Measurements from ENCODE around the gene DGAT2. TPM values are rescaled to one million over a fixed set of nuclear protein-coding genes. Genes with fewer than 3 reads are reported as not detected.

Gene DGAT2
- total RNA-seq, 6 donors from 2014 or later = 2.1 to 17.3 (median 10.4) TPM

- Histone ChIP-seq H3K4me3 (no peak overlapping the region), H3K27ac (no peak overlapping the region), H3K27me3 (no peaks in the 10 kb centered on the region), H3K36me3 (no peaks in the 10 kb centered on the region), H3K4me1 (peaks cover 0 to 22% (median 11%) of the 10 kb centered on the region in 4 donors), H3K9me3 (no peaks in the 10 kb centered on the region)
- no peak for DNase-seq
- WGBS, 2 donors = 73 to 74% methylated on average over 4 of the region's 4 CpGs
- no peak for ATAC-seq (ENCODE audit: low FRiP score in 2 of 2)
- no peak for TF ChIP-seq POLR2AphosphoS5 (IDR thresholded peaks at IDR 0.05)
- no peak for TF ChIP-seq POLR2A (IDR thresholded peaks at IDR 0.05)
- no peak for TF ChIP-seq CTCF (IDR thresholded peaks at IDR 0.05)
- no peak for TF ChIP-seq EP300 (IDR thresholded peaks at IDR 0.05)
Measured at GRCh38 chr11:75759832-75760231, 8.7 kb upstream of the DGAT2 start.

- no peak for TF ChIP-seq POLR2AphosphoS5 (IDR thresholded peaks at IDR 0.05)
- TF ChIP-seq EP300 (IDR thresholded peaks at IDR 0.05) = no peak
- TF ChIP-seq CTCF (IDR thresholded peaks at IDR 0.05) = no peak
- no peak for TF ChIP-seq POLR2A (IDR thresholded peaks at IDR 0.05)
- no peaks in the 10 kb centered on the region for H3K27me3 ChIP-seq
- H3K9me3 ChIP-seq = no peaks in the 10 kb centered on the region
- no peak overlapping the region for H3K27ac ChIP-seq
- peaks cover 0 to 22% (median 11%) of the 10 kb centered on the region in 4 donors for H3K4me1 ChIP-seq
- H3K36me3 ChIP-seq = no peaks in the 10 kb centered on the region
- ATAC-seq (ENCODE audit: low FRiP score in 2 of 2) (no peak), DNase-seq (no peak)
- no peak overlapping the region for H3K4me3 ChIP-seq
Measured at GRCh38 chr11:75760243-75760642, 8.3 kb upstream of the DGAT2 start.

- no peak for ATAC-seq (ENCODE audit: low FRiP score in 2 of 2)
- WGBS, 2 donors = 82 to 98% methylated on average over 3 of the region's 3 CpGs
Measured at GRCh38 chr11:75760710-75761493, 7.7 kb upstream of the DGAT2 start.

GRCh38 chr11:75762158-75762557, 6.4 kb upstream of the DGAT2 start:
- Histone ChIP-seq H3K4me1 (peaks cover 0 to 22% (median 11%) of the 10 kb centered on the region in 4 donors), H3K9me3 (no peaks in the 10 kb centered on the region), H3K27me3 (no peaks in the 10 kb centered on the region), H3K36me3 (no peaks in the 10 kb centered on the region), H3K4me3 (no peak overlapping the region), H3K27ac (peak overlapping the region in 1 of 4 donors; percentile 74)
- TF ChIP-seq POLR2A (IDR thresholded peaks at IDR 0.05) = no peak
- ATAC-seq (ENCODE audit: low FRiP score in 2 of 2) (no peak), DNase-seq (no peak)
- WGBS, 2 donors = 96 to 97% methylated on average over 8 of the region's 8 CpGs

More at GRCh38 chr11:75760710-75761493, 7.7 kb upstream of the DGAT2 start:
- Histone ChIP-seq H3K27me3 (no peaks in the 10 kb centered on the region), H3K9me3 (no peaks in the 10 kb centered on the region), H3K36me3 (no peaks in the 10 kb centered on the region), H3K4me1 (peaks cover 0 to 22% (median 11%) of the 10 kb centered on the region in 4 donors), H3K27ac (no peak overlapping the region), H3K4me3 (no peak overlapping the region)
- TF ChIP-seq EP300 (IDR thresholded peaks at IDR 0.05) = no peak
- no peak for TF ChIP-seq POLR2AphosphoS5 (IDR thresholded peaks at IDR 0.05)
- TF ChIP-seq CTCF (IDR thresholded peaks at IDR 0.05) = no peak
- TF ChIP-seq POLR2A (IDR thresholded peaks at IDR 0.05) = no peak
- DNase-seq = no peak

- Histone ChIP-seq H3K4me3 (no peak overlapping the region), H3K4me1 (peaks cover 2 to 27% (median 14%) of the 10 kb centered on the region in 4 donors), H3K36me3 (no peaks in the 10 kb centered on the region), H3K9me3 (no peaks in the 10 kb centered on the region), H3K27ac (peak overlapping the region in 3 of 4 donors; percentile 16 to 74 (median 70)), H3K27me3 (no peaks in the 10 kb centered on the region)
- no peak for DNase-seq
- no peak for ATAC-seq (ENCODE audit: low FRiP score in 2 of 2)
- peak in 1 of 4 donors; percentile 31 for TF ChIP-seq EP300 (IDR thresholded peaks at IDR 0.05)
- peak in 1 of 2 donors; percentile 11 for TF ChIP-seq POLR2AphosphoS5 (IDR thresholded peaks at IDR 0.05)
- no peak for TF ChIP-seq POLR2A (IDR thresholded peaks at IDR 0.05)
- 51 to 59% methylated on average over 2 of the region's 2 CpGs for WGBS, 2 donors
Measured at GRCh38 chr11:75762885-75763284, 5.7 kb upstream of the DGAT2 start.

Measured in upper lobe of left lung (tissue), 6 donors.